Measurements from ENCODE around the gene ZMIZ2. TPM values are rescaled to one million over a fixed set of nuclear protein-coding genes. Genes with fewer than 3 reads are reported as not detected.

ZMIZ2 gene
- total and polyA plus RNA-seq, 9 of the 15 experiments (the other 6 are each of a cell fraction or from before 2014, with no cell fraction given), result 0.13 to 40.3 (median 4.9) TPM

DNA sequence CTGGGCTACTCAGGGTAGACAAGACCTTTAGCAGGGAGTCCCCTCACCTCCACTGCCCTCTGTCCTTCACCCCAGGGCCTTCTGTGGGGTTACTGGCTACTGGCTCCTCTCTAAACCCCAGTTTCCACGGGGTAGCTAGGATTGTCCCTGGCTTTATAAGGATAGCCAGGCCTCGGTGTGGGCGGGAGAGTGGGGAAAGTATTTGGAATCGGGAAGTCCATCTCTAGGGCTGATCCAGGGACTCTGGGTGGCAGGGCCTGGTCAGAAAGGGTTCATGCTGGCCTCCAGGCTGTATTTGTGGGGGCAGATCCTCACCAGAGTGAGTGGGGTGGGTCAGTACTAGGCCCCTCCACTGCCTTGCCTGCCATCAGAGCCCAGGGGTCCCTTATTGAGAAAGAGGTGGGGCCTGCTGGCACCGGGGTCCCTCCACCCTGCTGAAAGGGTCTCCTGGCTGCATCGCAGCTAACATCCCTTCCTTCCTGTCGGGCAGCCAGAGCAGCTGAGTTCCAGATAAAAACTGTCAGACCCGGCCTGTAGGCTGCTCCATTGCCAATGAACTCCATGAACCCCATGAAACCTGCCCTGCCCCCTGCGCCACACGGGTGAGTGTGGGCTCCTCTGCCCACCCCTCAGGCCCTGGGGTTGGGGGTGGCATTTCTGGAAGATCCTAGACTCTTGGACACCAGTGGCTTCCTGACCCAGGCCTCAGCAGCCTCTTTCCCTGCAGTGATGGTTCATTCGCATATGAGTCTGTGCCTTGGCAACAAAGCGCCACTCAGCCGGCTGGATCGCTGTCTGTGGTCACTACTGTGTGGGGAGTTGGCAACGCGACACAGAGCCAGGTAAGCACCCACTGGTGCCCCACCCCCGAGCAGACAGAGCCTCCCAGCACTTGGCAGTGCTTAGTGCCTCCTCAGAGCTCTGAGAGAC is 7.3 kb downstream of the ZMIZ2 start:
- POLR2A ChIA-PET, result no interaction called here

More for the DNA sequence above, 7.3 kb downstream of the ZMIZ2 start:
- no TSS peak for BruUV-seq (replicated peaks)
- no peaks in the 10 kb centered on the region for H3K9me3 ChIP-seq (replicated peaks; ENCODE audit: control insufficient read depth, insufficient read depth, low read depth, low read length)
- H3K27me3 ChIP-seq (ENCODE audit: control insufficient read depth in 2 of 2, insufficient read depth in 2 of 2, low read length in 2 of 2), result no peaks in the 10 kb centered on the region
- 83% methylated on average over 14 of the region's 17 CpGs for WGBS (ENCODE audit: insufficient coverage, low coverage, missing lambda C conversion rate)
- H3K4me3 ChIP-seq, result no peak overlapping the region
- FAIRE-seq, result no peak
- peaks cover 37% of the 10 kb centered on the region for H3K79me2 ChIP-seq (ENCODE audit: control insufficient read depth, insufficient read depth, low read length)
- in situ Hi-C loops (cut with MboI), result no loop called here
- H3K36me3 ChIP-seq (ENCODE audit: control insufficient read depth, insufficient read depth, low read length), result peaks cover 40% of the 10 kb centered on the region; the same call in 2 of the 3 replicates
- 0 out of 2 replicates have a peak, but pooled peaks cover 5% of the 10 kb centered on the region for H4K20me1 ChIP-seq (replicated peaks; ENCODE audit: control insufficient read depth, insufficient read depth, low read length)
- peaks cover 6 to 31% of the 10 kb centered on the region in 2 experiments; a peak in 3 of 5 replicates for H3K4me1 ChIP-seq (replicated peaks in 1 of 2; ENCODE audit: control insufficient read depth in 2 of 2, insufficient read depth in 2 of 2, low read length in 2 of 2)
- intact Hi-C loops (cut with micrococcal nuclease), result no loop called here
- ATAC-seq, result no peak
- H2AFZ ChIP-seq (ENCODE audit: low read depth, low read length), result no peak overlapping the region
- no peak for TF ChIP-seq ZNF707 (CRISPR knock-in tag; conservative IDR thresholded peaks at IDR 0.05)
- TF ChIP-seq, protein P1, sequence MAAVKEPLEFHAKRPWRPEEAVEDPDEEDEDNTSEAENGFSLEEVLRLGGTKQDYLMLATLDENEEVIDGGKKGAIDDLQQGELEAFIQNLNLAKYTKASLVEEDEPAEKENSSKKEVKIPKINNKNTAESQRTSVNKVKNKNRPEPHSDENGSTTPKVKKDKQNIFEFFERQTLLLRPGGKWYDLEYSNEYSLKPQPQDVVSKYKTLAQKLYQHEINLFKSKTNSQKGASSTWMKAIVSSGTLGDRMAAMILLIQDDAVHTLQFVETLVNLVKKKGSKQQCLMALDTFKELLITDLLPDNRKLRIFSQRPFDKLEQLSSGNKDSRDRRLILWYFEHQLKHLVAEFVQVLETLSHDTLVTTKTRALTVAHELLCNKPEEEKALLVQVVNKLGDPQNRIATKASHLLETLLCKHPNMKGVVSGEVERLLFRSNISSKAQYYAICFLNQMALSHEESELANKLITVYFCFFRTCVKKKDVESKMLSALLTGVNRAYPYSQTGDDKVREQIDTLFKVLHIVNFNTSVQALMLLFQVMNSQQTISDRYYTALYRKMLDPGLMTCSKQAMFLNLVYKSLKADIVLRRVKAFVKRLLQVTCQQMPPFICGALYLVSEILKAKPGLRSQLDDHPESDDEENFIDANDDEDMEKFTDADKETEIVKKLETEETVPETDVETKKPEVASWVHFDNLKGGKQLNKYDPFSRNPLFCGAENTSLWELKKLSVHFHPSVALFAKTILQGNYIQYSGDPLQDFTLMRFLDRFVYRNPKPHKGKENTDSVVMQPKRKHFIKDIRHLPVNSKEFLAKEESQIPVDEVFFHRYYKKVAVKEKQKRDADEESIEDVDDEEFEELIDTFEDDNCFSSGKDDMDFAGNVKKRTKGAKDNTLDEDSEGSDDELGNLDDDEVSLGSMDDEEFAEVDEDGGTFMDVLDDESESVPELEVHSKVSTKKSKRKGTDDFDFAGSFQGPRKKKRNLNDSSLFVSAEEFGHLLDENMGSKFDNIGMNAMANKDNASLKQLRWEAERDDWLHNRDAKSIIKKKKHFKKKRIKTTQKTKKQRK (IDR thresholded peaks at IDR 0.05; ENCODE audit: borderline replicate concordance, low read depth, low read length), result no peak
- no peak for TF ChIP-seq TBL1XR1 (IDR thresholded peaks at IDR 0.05; ENCODE audit: low read length in 2 of 2)
- no peak for TF ChIP-seq ZNF324 (CRISPR knock-in tag; IDR thresholded peaks at IDR 0.05)
- TF ChIP-seq CSDE1 (IDR thresholded peaks at IDR 0.05), result no peak
- no peak for TF ChIP-seq FOXJ2 (tag; IDR thresholded peaks at IDR 0.05)
- TF ChIP-seq RBM22 (IDR thresholded peaks at IDR 0.05; ENCODE audit: low read depth, low read length, poor library complexity, severe bottlenecking), result no peak
- no peak for TF ChIP-seq CEBPG (CRISPR knock-in tag; IDR thresholded peaks at IDR 0.05)
- TF ChIP-seq CEBPG (tag; conservative IDR thresholded peaks at IDR 0.05 in 1 of 2, IDR thresholded peaks at IDR 0.05 in 1 of 2), result no peak
- CTCF ChIA-PET (ENCODE audit: low intra/inter-chr PET ratio), result no interaction called here
- H3K27ac ChIP-seq (ENCODE audit: extremely low read depth, low read depth, low read length), result no peak overlapping the region
- no peak overlapping the region for H3K4me2 ChIP-seq (ENCODE audit: insufficient read depth, low read length)
- DNase-seq (ENCODE audit: extremely low read depth in 1 of 4, low spot score in 3 of 4), result peak in 1 of 4 experiments; percentile 8
- no peaks in the 10 kb centered on the region for H3K9me1 ChIP-seq (ENCODE audit: control insufficient read depth, insufficient read depth, low read length)
- H3K9ac ChIP-seq (ENCODE audit: insufficient read depth in 1 of 2, low read depth in 2 of 2, low read length in 2 of 2), result peak overlapping the region in 1 of 2 experiments; percentile 43; a peak in 2 of 4 replicates
